CD4-positive, alpha-beta T cell treated with Interleukin-6 at 100 ng/mL for 8 hours (primary cell): ENCODE data around the gene FUT8.
"Not testable (repeated sequence)": the region's sequence is repeated elsewhere in the genome, so short reads cannot be mapped to it uniquely, and the experiment has no call there.

Experiments
- DNase-seq: peaks from one replicate; pipeline ENCODE4 v3.0.0-alpha.2; 2020; ENCODE audit warnings: mixed read lengths, low spot score

Gene FUT8

DNA sequence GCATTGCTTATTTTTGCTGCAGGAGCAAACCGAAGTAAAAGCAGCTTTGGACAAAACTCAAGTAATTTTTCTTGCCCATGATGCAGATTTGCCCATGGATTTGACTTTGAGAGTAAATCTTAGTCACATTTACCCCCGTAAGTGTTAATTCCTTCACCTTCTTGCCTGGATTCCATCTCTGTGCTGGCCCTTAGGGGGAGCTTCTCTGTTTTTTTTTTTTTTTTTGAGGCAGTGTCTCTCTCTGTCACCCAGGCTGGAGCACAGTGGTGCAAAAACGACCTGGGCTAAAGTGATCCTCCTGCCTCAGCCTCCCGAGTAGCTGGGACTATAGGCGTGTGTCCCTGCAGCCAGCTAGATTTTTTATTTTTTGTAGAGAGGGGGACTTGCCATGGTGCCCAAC lies 210.2 kb downstream of the FUT8 start:
- no peak for DNase-seq

DNA sequence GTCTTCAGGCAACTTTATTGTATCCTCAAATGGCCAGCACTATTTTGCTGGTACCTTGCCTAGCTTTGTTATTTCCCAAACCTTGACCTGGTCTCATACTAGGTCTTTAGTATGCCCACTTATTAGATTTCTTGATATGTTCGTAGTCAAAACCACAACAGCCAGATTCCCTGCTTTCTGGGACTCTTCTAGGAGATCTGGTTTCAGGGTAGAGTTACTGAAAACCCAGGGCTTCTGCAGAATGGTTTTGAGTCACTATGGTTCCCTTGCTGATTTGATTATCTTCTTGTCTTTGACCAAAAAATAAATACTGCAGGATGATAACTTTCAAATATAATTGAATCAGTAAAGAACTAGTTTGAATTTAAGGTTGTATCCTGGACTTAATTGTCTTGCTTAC lies 211.2 kb downstream of the FUT8 start:
- DNase-seq: no peak

DNA sequence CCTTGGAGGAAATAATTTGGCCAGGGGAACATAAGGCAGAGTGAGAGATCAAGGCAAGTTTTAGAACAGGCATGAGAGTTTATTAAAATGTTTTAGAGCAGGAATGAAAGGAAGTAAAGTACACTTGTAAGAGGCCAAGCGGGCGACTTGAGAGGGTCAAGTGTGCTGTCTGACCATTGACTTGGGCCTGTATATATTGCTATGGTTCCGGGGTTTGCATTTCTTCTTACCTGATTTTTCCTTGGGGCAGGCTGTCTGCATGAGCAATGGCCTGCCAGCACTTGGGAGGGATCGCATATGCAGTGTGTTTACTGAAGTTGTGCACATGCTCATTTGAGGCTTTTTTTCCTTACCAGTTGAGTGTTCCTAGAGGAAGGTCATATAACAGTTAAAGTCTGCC lies 214.8 kb downstream of the FUT8 start:
- no peak for DNase-seq

DNA sequence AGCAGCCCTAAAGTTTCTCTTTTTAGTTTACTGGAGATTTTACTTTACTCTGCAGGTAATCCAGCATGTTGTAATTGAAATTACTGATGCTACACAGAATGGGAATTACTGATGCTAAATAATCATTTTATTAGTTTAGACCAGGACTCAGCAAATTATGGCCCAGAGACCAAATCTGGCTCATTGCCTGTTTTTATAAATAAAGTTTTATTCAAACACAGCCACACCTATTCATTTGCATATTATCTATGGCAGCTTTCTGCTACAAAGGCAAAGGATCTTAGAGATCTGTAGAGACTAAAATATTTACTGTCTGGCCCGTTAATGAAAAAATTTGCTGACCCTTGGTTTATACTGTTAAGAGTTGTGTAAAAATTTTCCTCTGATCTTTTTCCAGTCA lies 216.1 kb downstream of the FUT8 start:
- DNase-seq: no peak

DNA sequence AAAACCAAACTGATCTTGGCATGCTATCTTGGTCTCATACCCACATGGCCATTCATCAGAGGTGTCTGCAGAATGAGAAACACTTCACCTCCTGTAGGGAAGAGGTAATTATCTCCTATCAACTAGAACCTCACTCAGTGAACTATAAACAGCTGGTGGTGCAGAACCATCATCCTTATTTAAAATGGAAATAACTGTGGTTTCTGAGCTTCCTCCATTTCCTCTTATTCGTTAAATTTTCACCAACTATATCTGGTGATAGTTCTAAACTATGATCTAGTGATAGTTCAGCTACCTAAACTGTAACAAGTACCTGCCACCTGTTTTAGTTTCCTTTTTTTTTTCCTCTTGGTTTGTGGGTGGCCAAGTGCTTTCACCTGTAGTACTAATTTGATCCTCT lies 218.5 kb downstream of the FUT8 start:
- no peak for DNase-seq

DNA sequence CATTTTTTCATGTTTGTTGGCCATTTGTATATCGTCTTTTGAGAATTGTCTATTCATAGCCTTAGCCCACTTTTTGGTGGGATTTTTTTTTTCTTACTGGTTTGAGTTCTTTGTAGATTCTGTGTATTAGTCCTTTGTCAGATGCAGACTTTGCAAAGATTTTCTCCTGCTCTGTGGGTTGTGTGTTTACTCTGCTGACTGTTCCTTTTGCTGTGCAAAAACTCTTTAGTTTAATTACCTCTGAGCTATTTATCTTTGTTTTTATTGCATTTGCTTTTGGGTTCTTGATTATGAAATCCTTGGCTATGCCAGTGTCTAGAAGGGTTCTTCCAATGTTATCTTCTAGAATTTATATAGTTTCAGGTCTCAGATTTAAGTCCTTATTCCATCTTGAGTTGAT lies 220.0 kb downstream of the FUT8 start:
- DNase-seq: no peak

DNA sequence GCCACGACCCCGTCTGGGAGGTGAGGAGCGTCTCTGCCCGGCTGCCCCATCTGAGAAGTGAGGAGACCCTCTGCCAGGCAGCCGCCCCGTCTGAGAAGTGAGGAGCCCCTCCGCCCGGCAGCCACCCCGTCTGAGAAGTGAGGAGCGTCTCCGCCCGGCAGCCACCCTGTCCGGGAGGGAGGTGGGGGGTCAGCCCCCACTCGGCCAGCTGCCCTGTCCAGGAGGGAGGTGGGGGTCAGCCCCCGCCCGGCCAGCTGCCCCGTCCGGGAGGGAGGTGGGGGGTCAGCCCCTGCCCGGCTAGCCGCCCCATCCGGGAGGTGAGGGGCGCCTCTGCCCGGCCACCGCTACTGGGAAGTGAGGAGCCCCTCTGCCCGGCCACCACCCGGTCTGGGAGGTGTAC lies 221.1 kb downstream of the FUT8 start:
- DNase-seq: not testable (repeated sequence)

DNA sequence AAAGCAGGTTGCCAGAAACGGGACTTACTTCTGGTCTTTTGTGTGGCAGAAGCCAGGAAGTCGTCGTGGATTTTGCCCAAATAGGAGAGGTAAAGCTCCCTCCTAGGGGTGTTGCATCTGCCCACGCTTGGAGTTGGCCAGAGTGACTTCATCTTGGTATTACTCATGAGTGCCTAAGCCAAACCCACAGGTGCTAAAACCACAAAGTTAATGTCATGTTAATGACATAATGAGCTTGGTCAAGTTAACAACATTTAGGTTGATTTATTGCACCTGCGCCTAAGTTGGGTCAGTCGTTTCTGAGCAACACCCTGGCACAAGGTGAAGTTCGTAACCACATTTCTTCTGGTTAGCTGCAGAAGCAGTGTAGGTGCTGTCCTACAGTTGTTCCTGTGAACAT lies 225.2 kb downstream of the FUT8 start:
- DNase-seq: peak; percentile 17

DNA sequence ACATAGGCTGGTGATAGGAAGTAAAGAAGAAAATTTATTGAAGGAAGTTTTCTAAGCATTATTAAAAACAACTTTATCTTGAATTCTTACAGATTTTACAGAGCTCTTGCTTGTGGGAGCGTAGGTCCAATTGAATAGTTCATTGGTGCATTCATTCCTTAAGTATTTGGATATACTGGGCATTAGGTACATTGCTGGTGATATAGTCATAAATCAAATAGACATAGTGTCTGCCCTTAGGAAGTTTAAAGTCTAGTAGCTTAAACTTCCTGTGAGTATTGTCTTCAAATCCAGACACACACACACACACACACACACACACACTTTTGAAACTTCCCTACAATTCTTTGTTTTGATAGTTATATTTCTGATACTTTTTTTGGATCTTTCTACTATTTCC lies 226.7 kb downstream of the FUT8 start:
- no peak for DNase-seq

DNA sequence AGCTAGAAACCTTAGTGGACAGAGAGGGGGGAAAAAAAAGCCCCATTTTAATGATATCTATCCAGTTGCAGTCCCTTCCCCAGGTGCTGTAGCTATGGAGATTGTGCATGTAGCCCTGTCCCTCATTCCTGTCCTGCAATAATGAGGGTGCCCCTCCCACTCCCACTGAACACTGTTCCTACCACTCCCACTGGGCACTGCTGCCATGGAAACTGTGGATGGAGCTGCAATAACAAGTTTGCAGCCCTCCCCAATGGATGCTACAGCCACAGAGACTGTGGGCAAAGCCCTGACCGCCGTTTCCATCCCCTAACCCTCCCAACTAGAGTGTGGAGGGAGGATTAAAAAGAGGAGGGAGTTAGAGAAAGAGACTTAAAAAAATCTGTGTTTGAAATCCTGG lies 238.3 kb downstream of the FUT8 start:
- no peak for DNase-seq

DNA sequence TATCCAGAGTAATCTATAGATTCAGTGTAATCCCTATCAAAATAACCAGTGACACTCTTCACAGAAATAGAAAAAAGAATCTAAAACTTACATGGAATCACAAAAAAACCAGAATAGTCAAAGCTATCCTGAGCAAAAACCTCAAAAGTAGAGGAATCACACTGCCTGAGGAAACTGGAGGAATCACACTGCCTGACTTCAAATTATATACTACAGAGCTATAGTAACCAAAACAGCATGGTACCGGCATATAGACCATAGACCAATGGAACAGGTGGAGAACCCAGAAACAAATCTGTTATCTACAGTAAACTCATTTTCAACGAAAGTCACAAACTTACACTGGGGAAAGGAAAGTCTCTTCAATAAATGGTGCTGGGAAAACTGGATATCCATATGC lies 244.0 kb downstream of the FUT8 start:
- DNase-seq: no peak

DNA sequence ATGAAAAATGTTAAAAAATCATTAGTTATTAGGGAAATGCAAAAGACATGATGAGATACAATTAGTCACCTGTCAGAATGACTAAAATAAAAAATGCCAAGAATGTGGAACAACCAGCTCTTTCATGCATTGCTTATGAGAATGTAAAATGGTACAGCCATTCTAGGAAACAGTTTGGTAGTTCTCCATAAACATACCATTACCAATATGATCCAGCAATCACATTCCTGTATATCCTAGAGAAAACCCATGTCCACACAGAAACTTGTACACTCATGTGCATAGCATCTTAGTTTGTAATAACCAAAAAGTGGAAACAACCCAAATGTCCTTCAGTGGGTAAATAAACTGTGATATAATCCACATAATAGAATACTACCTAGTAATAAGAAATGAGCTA lies 245.7 kb downstream of the FUT8 start:
- no peak for DNase-seq

DNA sequence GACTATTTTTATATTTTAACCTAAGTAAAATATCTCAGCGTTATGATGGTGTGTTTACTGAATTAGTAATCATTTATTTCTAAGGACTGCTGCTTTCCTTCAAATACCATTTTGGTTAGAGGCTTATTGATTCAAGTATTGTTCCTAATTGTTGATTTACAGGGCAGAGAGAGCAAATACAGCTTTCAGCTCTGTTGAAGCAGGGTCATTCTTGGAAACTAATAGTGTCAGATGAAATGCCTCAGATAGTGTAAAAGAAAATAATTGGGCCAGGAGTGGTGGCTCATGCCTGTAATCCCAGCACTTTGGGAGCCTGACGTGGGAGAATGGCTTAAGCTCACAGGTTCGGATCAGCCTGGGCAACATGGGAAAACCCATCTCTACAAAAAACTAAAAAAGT lies 249.3 kb downstream of the FUT8 start:
- DNase-seq: no peak

DNA sequence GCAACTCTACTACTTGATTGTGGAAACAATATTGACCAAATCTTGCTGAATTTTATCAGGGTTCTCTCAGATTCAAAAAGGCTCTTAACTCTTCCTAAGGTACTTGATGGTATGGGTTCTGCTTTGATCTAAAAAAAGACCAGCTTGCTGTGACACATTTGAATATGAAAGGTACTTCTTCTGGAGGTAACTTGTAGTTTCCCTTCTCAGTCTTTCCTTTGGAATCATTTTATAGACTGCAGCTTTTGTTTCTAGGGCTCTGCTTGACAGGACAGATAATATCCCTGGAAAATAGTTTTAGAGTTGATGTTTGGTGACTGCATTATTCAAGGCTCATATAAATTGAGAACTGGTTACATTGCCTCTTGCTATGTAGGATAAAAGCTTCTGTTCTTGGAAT lies 251.9 kb downstream of the FUT8 start:
- DNase-seq: no peak

DNA sequence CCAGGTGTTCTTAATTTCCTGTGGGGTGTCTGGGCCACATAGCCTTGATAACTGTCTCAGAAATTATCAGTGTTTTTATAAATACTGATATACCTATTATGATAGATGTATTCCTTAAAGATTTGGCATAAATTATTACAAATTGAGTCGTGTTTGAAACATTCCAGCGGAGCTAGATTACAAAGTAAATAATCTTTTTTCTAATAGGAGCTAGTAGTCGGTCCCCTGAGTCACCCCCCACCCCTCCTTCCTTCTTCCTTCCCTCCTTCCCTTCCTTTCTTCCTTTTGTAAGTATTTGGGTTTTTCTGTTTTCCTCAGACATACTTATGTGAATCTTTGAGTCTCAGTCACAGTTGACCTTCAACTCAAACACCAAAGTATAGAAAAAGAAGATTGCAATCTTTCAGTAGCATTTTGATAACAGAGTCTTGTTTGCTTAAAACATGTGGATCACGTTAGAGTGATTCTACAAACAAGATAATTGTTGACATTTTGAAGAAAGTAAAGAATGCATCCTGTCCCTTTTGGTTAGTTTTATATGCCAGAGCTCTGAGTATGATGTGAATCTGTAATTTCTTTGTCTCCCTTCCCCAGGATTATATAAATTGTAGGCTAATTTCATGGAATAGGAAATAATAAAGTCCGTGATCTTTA lies 264.0 kb downstream of the FUT8 start:
- no peak for DNase-seq

DNA sequence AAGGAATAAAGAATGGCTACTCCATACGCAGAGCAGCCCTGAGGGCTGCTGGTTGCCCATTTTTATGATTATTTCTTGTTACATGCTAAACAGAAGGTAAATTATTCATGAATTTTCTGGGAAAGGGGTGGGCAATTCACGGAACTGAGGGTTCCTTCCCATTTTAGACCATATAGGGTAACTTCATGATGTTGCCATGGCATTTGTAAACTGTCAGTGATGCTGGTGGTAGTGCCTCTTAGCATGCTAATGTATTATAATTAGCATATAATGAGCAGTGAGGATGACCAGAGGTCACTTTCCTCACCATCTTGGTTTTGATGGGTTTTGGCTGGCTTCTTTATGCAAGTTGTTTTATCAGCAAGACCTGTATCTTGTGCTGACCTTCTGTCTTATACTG lies 273.0 kb downstream of the FUT8 start:
- DNase-seq: no peak

DNA sequence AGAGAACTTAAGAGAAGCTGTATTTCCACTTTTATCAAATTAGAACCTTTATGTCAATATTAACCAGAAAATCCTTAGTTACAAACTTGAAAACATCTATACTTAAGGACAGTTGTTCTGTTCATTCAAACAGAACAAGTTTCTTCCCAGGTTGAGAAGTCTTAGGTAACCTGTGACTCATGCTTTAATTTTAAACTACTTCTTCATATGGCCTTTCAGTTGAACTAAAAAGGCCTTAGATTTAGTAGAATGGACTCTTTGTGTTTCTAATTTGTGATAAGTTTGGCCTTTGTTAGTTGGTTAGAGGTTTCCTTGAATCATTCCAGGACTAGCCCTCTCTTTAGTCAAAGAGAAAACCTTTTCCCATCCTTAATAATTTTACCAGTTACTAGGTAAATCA lies 274.2 kb downstream of the FUT8 start:
- DNase-seq: no peak

DNA sequence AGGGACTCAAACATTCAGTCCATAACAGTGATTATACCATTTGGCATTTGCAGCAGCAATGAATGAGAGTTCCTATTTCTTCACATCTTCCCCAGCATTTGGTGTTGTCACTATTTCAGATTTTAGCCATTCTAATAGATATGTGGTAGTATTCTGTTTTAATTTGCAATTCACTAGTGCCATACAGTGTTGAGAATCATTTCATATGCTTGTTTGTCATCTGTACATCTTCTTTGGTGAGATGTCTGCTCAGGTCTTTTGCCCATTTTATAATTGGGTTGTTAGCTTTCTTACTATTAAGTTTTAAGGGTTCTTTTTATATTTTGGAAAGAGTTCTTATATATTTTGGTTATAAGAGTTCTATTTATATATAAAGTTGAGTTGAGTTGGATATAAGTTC lies 276.5 kb downstream of the FUT8 start:
- DNase-seq: no peak

DNA sequence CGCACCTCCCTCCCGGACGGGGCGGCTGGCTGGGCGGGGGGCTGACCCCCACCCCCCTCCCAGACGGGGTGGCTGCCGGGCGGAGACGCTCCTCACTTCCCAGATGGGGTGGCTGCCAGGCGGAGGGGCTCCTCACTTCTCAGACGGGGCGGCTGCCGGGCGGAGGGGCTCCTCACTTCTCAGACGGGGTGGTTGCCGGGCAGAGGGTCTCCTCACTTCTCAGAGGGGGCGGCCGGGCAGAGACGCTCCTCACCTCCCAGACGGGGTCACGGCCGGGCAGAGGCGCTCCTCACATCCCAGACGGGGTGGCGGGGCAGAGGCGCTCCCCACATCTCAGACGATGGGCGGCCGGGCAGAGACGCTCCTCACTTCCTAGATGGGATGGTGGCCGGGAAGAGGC lies 280.0 kb downstream of the FUT8 start:
- not testable (repeated sequence) for DNase-seq

DNA sequence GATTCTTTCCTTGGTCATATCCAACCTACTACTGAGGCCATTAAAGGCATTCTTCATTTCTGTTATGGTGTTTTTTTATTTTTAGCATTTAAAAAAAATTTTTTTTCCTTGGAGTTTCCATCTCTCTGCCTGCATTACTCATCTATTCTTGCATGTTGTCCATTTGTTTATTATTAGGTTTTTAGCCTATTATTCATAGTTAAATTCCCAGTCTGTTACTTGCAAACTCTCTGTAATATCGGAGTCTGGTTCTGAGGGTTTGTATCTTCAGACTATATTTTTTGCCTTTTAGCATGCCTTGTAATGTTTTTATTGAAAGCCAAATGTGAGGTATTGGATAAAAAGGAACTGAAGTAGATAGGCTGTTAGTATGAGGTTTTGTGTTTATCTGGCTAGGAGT lies 284.3 kb downstream of the FUT8 start:
- no peak for DNase-seq

DNA sequence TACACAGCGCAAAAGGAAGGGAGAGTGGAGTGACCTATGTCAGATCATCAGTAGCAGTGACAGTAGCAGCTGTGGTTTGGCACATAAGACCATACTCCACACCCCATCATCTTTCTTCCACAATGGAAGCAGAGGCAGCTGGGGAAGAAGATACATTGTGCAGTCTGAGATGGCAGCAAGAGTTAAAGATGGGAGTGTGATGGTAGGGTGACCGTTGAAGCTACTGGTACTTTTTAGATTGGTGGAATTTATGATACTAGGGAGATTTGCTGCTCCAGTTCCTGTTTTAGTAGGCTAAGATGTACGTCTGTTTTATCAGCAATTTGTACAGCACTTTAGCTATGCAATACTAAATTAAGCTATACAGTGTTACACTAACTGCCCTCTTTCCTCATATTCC lies 291.0 kb downstream of the FUT8 start:
- DNase-seq: no peak

DNA sequence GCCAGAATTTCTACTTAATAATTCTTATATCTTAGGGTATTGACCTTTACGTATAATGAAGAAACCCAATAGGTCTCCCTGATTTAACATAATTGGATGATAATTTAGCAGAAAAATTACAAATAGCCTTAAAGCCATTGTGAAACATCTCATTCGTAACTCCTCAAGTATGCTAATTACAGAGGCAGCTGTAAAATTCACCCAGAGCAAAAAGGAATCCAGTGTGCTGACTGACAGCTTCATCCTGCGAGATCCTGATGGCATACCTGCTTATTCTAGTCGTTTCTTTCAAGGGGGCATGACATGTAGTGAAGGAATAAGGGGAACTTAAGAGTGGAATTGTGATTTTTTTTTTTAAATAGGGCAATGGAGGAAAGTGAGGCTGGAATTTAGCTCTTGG lies 291.5 kb downstream of the FUT8 start:
- DNase-seq: no peak

DNA sequence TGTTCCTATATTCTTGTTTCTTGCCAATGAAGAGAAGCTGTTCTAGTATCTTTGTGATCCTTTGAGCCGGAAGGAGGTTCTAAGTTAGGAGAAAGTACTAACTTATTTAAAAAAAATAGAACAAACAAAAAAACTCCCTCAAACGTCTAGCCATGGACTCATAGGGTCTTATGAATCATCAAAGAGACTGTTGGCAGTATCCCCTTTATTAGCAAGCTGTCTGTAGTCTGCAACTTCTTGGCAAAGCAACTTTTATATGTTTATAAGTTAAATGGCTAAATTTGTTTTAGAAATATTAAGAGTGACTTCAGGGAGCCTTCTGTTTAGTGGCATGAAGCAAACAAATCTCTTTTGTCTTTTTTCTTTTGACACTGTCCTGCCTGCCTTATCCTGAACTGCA lies 291.9 kb downstream of the FUT8 start:
- no peak for DNase-seq

DNA sequence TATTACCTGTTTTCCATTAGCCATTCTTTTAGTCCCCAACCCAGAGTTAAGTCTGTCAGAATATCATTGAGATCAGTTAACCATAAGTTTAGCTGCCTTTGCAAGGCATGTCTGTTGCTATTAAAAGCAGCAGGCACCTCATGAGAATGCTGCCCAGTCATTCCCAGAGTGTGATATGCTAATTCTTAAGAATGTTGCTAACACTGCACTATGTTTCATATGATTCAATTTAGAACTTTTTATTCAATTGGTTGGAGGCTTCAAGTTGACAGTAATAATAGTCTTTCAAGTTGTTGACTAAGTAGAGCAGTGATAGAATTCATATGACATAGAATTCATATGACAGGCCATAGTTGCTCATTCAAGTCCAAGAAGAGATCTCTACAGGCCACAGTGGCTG lies 292.3 kb downstream of the FUT8 start:
- no peak for DNase-seq

DNA sequence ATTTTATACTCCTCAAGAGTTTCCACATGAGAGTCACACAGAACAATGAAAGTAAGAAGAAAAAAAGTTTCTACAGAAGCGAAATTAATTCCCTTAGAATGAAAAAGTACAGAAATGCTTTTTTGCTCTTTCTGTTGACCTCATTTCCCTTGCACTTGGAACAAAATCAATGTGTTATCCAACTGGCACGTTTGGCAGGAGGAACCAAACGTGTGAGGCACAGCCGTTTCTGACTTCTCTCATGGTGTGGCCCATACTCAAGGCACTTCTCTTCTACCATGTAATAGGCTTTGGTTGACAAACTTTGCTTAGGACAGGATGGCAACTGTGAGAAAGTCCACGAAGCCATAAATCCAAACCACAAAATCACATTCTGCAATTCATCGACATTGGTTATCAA lies 297.0 kb downstream of the FUT8 start:
- DNase-seq: no peak
